Activated CD8-positive, alpha-beta T cell treated with anti-CD3 and anti-CD28 coated beads, Interleukin-2, amount 10 ng/mL, durations not matched to agents 7 days and 5 days (primary cell): ENCODE data around the gene CDK5RAP3. TPM values are rescaled to one million over a fixed set of nuclear protein-coding genes. Genes with fewer than 3 reads are reported as not detected.

ENCODE experiments used
- ATAC-seq: fragments of 150-1000 bp; cut with Tn5 transposase; one replicate; pipeline ENCODE4 v1.10.0; 2021; ENCODE audit warnings: moderate library complexity
- CTCF ChIA-PET: fragments of 350-600 bp; sonication (Branson Sonifier 250); formaldehyde crosslinking; loops from one replicate; lab custom pipeline; 2021; ENCODE audit warnings: antibody characterized with exemption; lab: Charles Lee
- POLR2A ChIA-PET: fragments of 350-600 bp; sonication (Branson Sonifier 250); formaldehyde crosslinking; loops from one replicate; lab custom pipeline; 2021; ENCODE audit warnings: antibody characterized with exemption; lab: Charles Lee
- DNase-seq: peaks from one replicate; pipeline ENCODE4 v3.0.0-alpha.2; 2020
- H3K27ac Mint-ChIP-seq: one replicate; pipeline ENCODE4 v1.8.0; 2021; ENCODE audit warnings: mild to moderate bottlenecking, mixed read lengths
- H3K27me3 Mint-ChIP-seq: one replicate; pipeline ENCODE4 v1.8.0; 2021; ENCODE audit warnings: low read depth, mixed read lengths
- H3K36me3 Mint-ChIP-seq: one replicate; pipeline ENCODE4 v1.8.0; 2021; ENCODE audit warnings: low read depth, mixed read lengths
- H3K4me1 Mint-ChIP-seq: one replicate; pipeline ENCODE4 v1.8.0; 2021; ENCODE audit warnings: low read depth, mixed read lengths
- H3K4me3 Mint-ChIP-seq: one replicate; pipeline ENCODE4 v1.8.0; 2021; ENCODE audit warnings: mild to moderate bottlenecking, mixed read lengths
- H3K9me3 Mint-ChIP-seq: one replicate; pipeline ENCODE4 v1.8.0; 2022; ENCODE audit warnings: mixed read lengths; ENCODE audit not compliant: insufficient read depth
- total RNA-seq, 2 experiments: library from RNA; stranded (reverse); gene quantifications; one replicate each; pipeline ENCODE4 v1.2.3, GENCODE V29; 2021

The CDK5RAP3 gene
- total RNA-seq, 2 experiments from 2014 or later = 186 to 196 TPM

DNA sequence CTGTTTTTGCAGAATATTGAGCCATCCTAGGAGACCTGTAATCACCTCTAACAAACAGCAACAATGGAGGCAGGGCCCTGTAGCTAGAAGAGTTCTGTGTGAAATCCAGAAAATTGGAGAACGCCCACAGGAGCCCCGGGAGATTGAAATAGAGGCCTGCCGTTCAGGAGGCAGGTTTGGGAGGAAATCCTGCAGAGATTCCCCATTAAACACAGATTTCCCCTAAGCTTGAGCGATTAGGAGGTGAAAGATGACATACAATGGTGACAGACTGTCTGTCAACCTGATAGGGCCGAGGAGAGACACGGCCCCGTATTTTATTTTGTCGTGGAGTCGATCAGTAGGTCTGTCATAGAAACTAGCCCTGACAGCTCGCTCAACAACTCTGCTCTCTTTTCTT, 18.2 kb downstream of the CDK5RAP3 start:
- Mint-ChIP-seq H3K4me3 (no peak overlapping the region), H3K4me1 (peaks cover 18% of the 10 kb centered on the region), H3K27me3 (peaks cover 11% of the 10 kb centered on the region), H3K9me3 (no peaks in the 10 kb centered on the region), H3K36me3 (peaks cover 5% of the 10 kb centered on the region), H3K27ac (no peak overlapping the region)
- no peak for ATAC-seq
- ChIA-PET POLR2A (no interaction called here), CTCF (interaction anchor here (0.9 to 1.1 kb wide), 3 partner anchors 21 to 98 kb away, joined by 3 to 5 read pairs (median 4); no protein-coding TSS in a partner anchor)
- DNase-seq = no peak

DNA sequence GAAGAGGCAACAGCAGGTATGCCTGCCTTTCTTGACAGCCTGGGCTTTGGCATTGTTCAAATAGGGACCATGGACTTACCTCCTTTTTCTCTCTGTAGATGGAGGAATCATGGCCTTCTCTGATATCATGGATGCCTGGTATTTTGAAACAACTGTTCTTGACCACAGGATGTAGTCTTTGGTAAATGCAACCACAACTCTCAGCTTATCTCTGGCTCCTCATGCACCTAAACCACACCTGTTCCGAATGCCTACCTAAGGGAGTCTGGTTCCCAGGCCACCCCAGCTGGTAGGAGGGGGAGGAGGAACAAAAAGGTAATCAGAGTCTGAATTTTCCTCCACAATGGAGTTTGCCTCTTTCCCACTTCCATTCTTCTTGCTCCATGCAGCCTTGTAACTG, 18.8 kb downstream of the CDK5RAP3 start:
- Mint-ChIP-seq H3K27me3 (peaks cover 12% of the 10 kb centered on the region), H3K36me3 (peaks cover 5% of the 10 kb centered on the region)
- CTCF ChIA-PET = interaction anchor here (0.9 to 1.1 kb wide), 3 partner anchors 21 to 99 kb away, joined by 3 to 5 read pairs (median 4); no protein-coding TSS in a partner anchor

GRCh38 chr17:47990962-47991731, 20.2 kb downstream of the CDK5RAP3 start:
- POLR2A ChIA-PET = interaction anchor here (0.6 to 1.2 kb wide), 2 partner anchors 8 to 37 kb away, joined by 3 read pairs; no protein-coding TSS in a partner anchor
- H3K27ac Mint-ChIP-seq = no peak overlapping the region
- H3K9me3 Mint-ChIP-seq = no peaks in the 10 kb centered on the region
- no peaks in the 10 kb centered on the region for H3K36me3 Mint-ChIP-seq
- CTCF ChIA-PET = interaction anchor here (0.9 to 2.0 kb wide), 2 partner anchors 13 to 21 kb away, joined by 3 to 4 read pairs; no protein-coding TSS in a partner anchor
- peaks cover 18% of the 10 kb centered on the region for H3K4me1 Mint-ChIP-seq
- DNase-seq = no peak
- no peak for ATAC-seq
- peaks cover 16% of the 10 kb centered on the region for H3K27me3 Mint-ChIP-seq
- H3K4me3 Mint-ChIP-seq = no peak overlapping the region

More for the DNA sequence above, 18.8 kb downstream of the CDK5RAP3 start:
- POLR2A ChIA-PET = interaction anchor here (1.2 kb wide), 1 partner anchor 9 kb away, joined by 3 read pairs; no protein-coding TSS in a partner anchor
- ATAC-seq (peak; percentile 23), DNase-seq (no peak)
- Mint-ChIP-seq H3K27ac (no peak overlapping the region), H3K4me1 (peaks cover 18% of the 10 kb centered on the region), H3K4me3 (no peak overlapping the region), H3K9me3 (no peaks in the 10 kb centered on the region)

GRCh38 chr17:47992216-47992615, 21.3 kb downstream of the CDK5RAP3 start:
- DNase-seq (no peak), ATAC-seq (no peak)
- Mint-ChIP-seq H3K27ac (no peak overlapping the region), H3K27me3 (peaks cover 17% of the 10 kb centered on the region), H3K4me3 (no peak overlapping the region), H3K9me3 (no peaks in the 10 kb centered on the region), H3K36me3 (no peaks in the 10 kb centered on the region), H3K4me1 (peaks cover 18% of the 10 kb centered on the region)
- CTCF ChIA-PET = interaction anchor here (1.1 to 2.3 kb wide), 2 partner anchors 13 to 19 kb away, joined by 3 to 12 read pairs; no protein-coding TSS in a partner anchor
- POLR2A ChIA-PET = no interaction called here

- Mint-ChIP-seq H3K36me3 (no peaks in the 10 kb centered on the region), H3K9me3 (no peaks in the 10 kb centered on the region), H3K4me1 (peaks cover 16% of the 10 kb centered on the region), H3K27ac (no peak overlapping the region), H3K4me3 (no peak overlapping the region), H3K27me3 (peaks cover 21% of the 10 kb centered on the region)
- ATAC-seq = no peak
- no peak for DNase-seq
- ChIA-PET CTCF (interaction anchor here (1.0 to 2.3 kb wide), 4 partner anchors 14 to 25 kb away, joined by 3 to 12 read pairs (median 4); partner anchors contain the start of gene CDK5RAP3), POLR2A (interaction anchor here (1.1 kb wide), 1 partner anchor 10 kb away, joined by 3 read pairs; no protein-coding TSS in a partner anchor)
Observed at GRCh38 chr17:47993031-47993564, 22.2 kb downstream of the CDK5RAP3 start.

- ATAC-seq (no peak), DNase-seq (no peak)
- H3K27me3 Mint-ChIP-seq = peaks cover 21% of the 10 kb centered on the region
- ChIA-PET CTCF (interaction anchor here (0.6 to 2.3 kb wide), 4 partner anchors 15 to 1200 kb away, joined by 3 to 12 read pairs (median 4); partner anchors contain the start of gene CDK5RAP3), POLR2A (interaction anchor here (1.1 kb wide), 1 partner anchor 11 kb away, joined by 3 read pairs; no protein-coding TSS in a partner anchor)
- H3K9me3 Mint-ChIP-seq = no peaks in the 10 kb centered on the region
- H3K27ac Mint-ChIP-seq = no peak overlapping the region
- H3K4me1 Mint-ChIP-seq = peaks cover 11% of the 10 kb centered on the region
- no peaks in the 10 kb centered on the region for H3K36me3 Mint-ChIP-seq
- no peak overlapping the region for H3K4me3 Mint-ChIP-seq
Observed at GRCh38 chr17:47993964-47994363, 23.1 kb downstream of the CDK5RAP3 start.

DNA sequence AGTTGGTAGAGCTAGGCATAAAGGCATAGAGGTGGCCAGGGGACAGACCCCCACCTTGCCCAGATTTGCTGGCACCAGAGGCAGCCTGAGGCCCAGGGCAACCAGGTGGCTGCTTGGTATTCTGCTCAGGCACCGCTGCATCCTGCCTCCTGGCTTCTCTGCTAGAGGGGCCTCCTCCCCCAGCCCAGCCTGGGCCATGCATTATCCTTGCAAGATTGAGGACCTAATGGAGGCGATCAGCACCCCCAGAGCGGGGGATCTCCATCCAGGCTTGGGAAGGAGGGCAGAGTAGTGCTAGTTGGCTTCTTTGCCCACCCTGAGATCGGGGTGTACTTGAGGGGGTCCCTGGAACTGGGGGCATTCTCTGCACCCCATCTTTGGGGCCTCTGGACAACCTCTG, 23.8 kb downstream of the CDK5RAP3 start:
- no peak for ATAC-seq
- H3K9me3 Mint-ChIP-seq = no peaks in the 10 kb centered on the region
- peaks cover 6% of the 10 kb centered on the region for H3K4me1 Mint-ChIP-seq
- DNase-seq = no peak
- no peaks in the 10 kb centered on the region for H3K36me3 Mint-ChIP-seq
- H3K27me3 Mint-ChIP-seq = peaks cover 24% of the 10 kb centered on the region
- ChIA-PET POLR2A (no interaction called here), CTCF (interaction anchor here (2.3 kb wide), 1 partner anchor 16 kb away, joined by 12 read pairs; no protein-coding TSS in a partner anchor)
- no peak overlapping the region for H3K27ac Mint-ChIP-seq
- H3K4me3 Mint-ChIP-seq = no peak overlapping the region

DNA sequence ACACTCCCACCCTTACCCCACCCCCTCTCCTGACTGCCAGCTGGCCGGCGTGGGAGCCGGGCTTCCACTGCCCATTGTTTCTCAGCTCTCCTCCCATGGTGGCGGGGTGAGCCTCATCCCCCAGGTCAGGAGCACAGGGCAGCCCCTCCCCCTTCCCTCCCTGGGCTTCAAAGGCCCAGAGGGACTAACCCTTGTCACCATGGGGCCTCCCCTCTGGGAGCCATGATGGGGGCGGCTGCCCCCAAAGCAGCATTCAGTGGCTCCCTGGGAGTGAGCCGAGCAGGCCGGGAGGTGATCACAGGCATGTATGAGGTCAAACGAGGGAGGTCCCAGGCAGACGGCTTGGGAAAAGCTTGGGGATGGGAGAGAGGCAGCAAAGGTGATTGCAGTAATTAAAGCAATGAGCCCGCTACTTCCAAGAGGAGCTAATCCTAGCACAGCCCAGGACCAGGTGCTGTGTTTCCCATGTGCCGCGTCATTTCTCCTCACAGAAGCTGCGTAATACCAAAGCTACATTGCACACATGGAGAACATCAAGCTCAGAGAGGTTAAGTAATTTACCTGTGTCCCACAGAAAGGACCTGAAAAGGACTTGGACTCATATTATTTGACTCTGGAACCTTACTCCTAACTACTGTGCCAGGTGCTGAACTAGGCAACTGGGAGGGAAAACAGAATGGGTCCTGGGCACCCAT, 24.5 kb downstream of the CDK5RAP3 start:
- ChIA-PET CTCF (interaction anchor here (2.2 kb wide), 1 partner anchor 22 kb away, joined by 5 read pairs; no protein-coding TSS in a partner anchor), POLR2A (no interaction called here)
- Mint-ChIP-seq H3K27me3 (peaks cover 27% of the 10 kb centered on the region), H3K27ac (no peak overlapping the region), H3K4me1 (peaks cover 5% of the 10 kb centered on the region), H3K36me3 (no peaks in the 10 kb centered on the region), H3K9me3 (no peaks in the 10 kb centered on the region), H3K4me3 (no peak overlapping the region)
- ATAC-seq = no peak
- DNase-seq = no peak

DNA sequence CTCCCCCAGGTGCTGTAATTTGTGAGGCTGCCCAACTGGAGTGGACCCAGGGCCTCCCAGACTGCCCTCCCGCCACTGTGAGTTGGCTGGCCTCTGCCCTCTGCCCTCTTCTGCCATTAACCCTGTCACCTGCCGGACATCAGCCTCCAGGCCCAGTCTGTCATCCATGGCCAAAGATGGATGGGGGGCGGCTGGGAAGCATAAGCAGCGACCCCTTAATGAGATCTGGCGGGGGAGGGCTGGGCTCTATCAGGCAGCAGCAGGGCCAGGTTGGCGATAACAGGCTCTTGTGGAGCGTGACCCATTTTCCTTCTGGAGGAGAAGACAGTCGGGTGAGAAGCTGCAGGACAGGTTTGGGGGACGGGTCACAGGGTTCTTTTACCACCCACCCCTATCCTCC, 25.3 kb downstream of the CDK5RAP3 start:
- DNase-seq (no peak), ATAC-seq (no peak)
- Mint-ChIP-seq H3K4me3 (no peak overlapping the region), H3K27me3 (peaks cover 27% of the 10 kb centered on the region), H3K9me3 (no peaks in the 10 kb centered on the region), H3K36me3 (no peaks in the 10 kb centered on the region), H3K4me1 (peaks cover 5% of the 10 kb centered on the region), H3K27ac (no peak overlapping the region)
- CTCF ChIA-PET = interaction anchor here (2.2 kb wide), 1 partner anchor 21 kb away, joined by 5 read pairs; no protein-coding TSS in a partner anchor
- POLR2A ChIA-PET = no interaction called here

- Mint-ChIP-seq H3K36me3 (no peaks in the 10 kb centered on the region), H3K4me1 (peaks cover 7% of the 10 kb centered on the region), H3K27me3 (peaks cover 26% of the 10 kb centered on the region), H3K4me3 (no peak overlapping the region), H3K9me3 (no peaks in the 10 kb centered on the region), H3K27ac (no peak overlapping the region)
- DNase-seq (no peak), ATAC-seq (no peak)
- ChIA-PET CTCF (interaction anchor here (2.2 to 5.7 kb wide), 3 partner anchors 14 to 26 kb away, joined by 5 to 30 read pairs (median 20); partner anchors contain the start of gene CDK5RAP3), POLR2A (no interaction called here)
Observed at GRCh38 chr17:47997586-47997985, 26.7 kb downstream of the CDK5RAP3 start.

DNA sequence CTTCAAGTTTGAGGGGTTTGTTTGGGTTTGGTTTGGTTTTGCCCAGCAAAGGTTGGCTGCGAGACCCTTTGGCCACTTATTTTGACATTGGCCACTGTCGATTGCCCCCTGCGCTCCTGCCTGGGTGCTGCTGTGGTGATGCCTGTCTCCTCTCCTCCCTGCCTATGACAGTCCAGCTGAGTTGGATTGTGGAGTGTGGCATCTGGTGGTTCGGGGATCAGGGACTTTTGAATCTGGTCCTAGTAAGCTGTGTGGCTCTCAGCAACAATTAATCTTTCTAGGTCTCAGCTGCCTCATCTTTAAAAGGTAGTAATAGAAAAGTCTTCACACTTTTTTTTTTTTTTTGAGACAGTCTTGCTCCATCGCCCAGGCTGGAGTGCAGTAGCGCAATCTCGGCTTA, 27.1 kb downstream of the CDK5RAP3 start:
- Mint-ChIP-seq H3K27ac (no peak overlapping the region), H3K27me3 (peaks cover 30% of the 10 kb centered on the region), H3K4me1 (peaks cover 12% of the 10 kb centered on the region), H3K9me3 (no peaks in the 10 kb centered on the region), H3K36me3 (no peaks in the 10 kb centered on the region), H3K4me3 (no peak overlapping the region)
- ChIA-PET CTCF (interaction anchor here (4.6 to 5.7 kb wide), 2 partner anchors 13 to 27 kb away, joined by 20 to 30 read pairs; partner anchors contain the start of gene CDK5RAP3), POLR2A (no interaction called here)
- ATAC-seq = no peak
- no peak for DNase-seq
